Endothelial cell of umbilical vein (primary cell): Measurements from ENCODE around the gene DLK1. TPM values are rescaled to one million over a fixed set of nuclear protein-coding genes. Genes with fewer than 3 reads are reported as not detected.

Experiments
- BruUV-seq: library from RNA; stranded (reverse); fragments of 400-500 nt; replicated peaks from 2 replicates; lab custom pipeline; 2021; lab: Mats Ljungman, UMichigan
- CTCF ChIA-PET: fragments of 300-600, 350-600 bp; sonication (Branson Sonifier 250); formaldehyde crosslinking; loops from one replicate; lab custom pipeline; 2021; ENCODE audit warnings: antibody characterized with exemption, inconsistent platforms; lab: Charles Lee
- POLR2A ChIA-PET: fragments of 300-600, 350-600 bp; sonication (Branson Sonifier 250); formaldehyde crosslinking; loops from one replicate; lab custom pipeline; 2021; ENCODE audit warnings: antibody characterized with exemption, inconsistent platforms; lab: Charles Lee
- DNase-seq: peaks from one replicate; pipeline ENCODE4 v3.0.0-alpha.2; 2011; ENCODE audit warnings: low read depth, low spot score
- FAIRE-seq: peaks from 2 replicates; lab custom pipeline; 2011; peaks lifted over from hg19 to GRCh38; lab: Jason Lieb, UNC
- H2AFZ ChIP-seq: 2 replicates; pipeline ENCODE4 v1.6.0; 2012; ENCODE audit warnings: low read depth, low read length, control low read depth, inconsistent platforms
- H3K27ac ChIP-seq: 2 replicates; pipeline ENCODE4 v1.5.1; 2011; ENCODE audit warnings: low read depth, mild to moderate bottlenecking, control low read depth, low read length, moderate library complexity; ENCODE audit not compliant: insufficient read depth
- H3K27me3 ChIP-seq, 2 experiments: 2 replicates each; pipeline versions ENCODE4 v1.6.0 to v1.6.1; 2011; ENCODE audit warnings: low read length in 2 of 2, mixed read lengths in 1 of 2; ENCODE audit not compliant: control insufficient read depth in 2 of 2, insufficient read depth in 2 of 2
- H3K36me3 ChIP-seq, 2 experiments: 2 replicates in 1 of 2; 3 replicates in 1 of 2; pipeline ENCODE4 v1.5.1; 2011; ENCODE audit warnings: low read length in 2 of 2, mild to moderate bottlenecking in 1 of 2, moderate library complexity in 1 of 2; ENCODE audit not compliant: control insufficient read depth in 2 of 2, insufficient read depth in 2 of 2; ENCODE audit errors: extremely low read depth in 1 of 2
- H3K4me1 ChIP-seq: 3 replicates; pipeline ENCODE4 v1.5.1; 2011; ENCODE audit warnings: mild to moderate bottlenecking, low read length; ENCODE audit not compliant: control insufficient read depth, insufficient read depth; ENCODE audit errors: extremely low read depth
- H3K4me2 ChIP-seq: 2 replicates; pipeline ENCODE4 v1.6.1; 2011; ENCODE audit warnings: low read length, control low read depth, mixed read lengths; ENCODE audit not compliant: insufficient read depth
- H3K4me3 ChIP-seq, 3 experiments: fragments of 200-600 bp in 1 of 3; sonication (generic), shearing (Covaris generic) in 1 of 3; replicated peaks in 1 of 3; 2 replicates each; pipeline ENCODE4 v1.5.1; 2011 to 2016; ENCODE audit warnings: control low read depth in 3 of 3, low read length in 3 of 3, mild to moderate bottlenecking in 2 of 3, inconsistent platforms in 1 of 3, low read depth in 1 of 3, moderate library complexity in 1 of 3; ENCODE audit not compliant: insufficient read depth in 1 of 3
- H3K79me2 ChIP-seq: 2 replicates; pipeline ENCODE4 v1.6.0; 2012; ENCODE audit warnings: low read length, inconsistent platforms; ENCODE audit not compliant: control insufficient read depth, insufficient read depth
- H3K9ac ChIP-seq: replicated peaks from 2 replicates; pipeline ENCODE3; 2011; ENCODE audit warnings: low read length, control low read depth; ENCODE audit not compliant: insufficient read depth; ENCODE audit errors: extremely low read depth
- H3K9me1 ChIP-seq: replicated peaks from 3 replicates; pipeline ENCODE4 v1.6.0; 2011; ENCODE audit warnings: mild to moderate bottlenecking, low read length; ENCODE audit not compliant: control insufficient read depth, insufficient read depth; ENCODE audit errors: extremely low read depth
- H3K9me3 ChIP-seq: replicated peaks from 2 replicates; pipeline ENCODE4 v1.5.1; 2012; ENCODE audit warnings: low read length, inconsistent platforms; ENCODE audit not compliant: control insufficient read depth, insufficient read depth
- H4K20me1 ChIP-seq: replicated peaks from 2 replicates; pipeline ENCODE3; 2011; ENCODE audit warnings: mild to moderate bottlenecking, low read length; ENCODE audit not compliant: control insufficient read depth, insufficient read depth; ENCODE audit errors: extremely low read depth
- CTCF ChIP-seq, 2 donors: IDR thresholded peaks; 1 replicate in 1 of 2; 2 replicates in 1 of 2; pipeline ENCODE4 v1.5.1; 2011; ENCODE audit warnings: low read length in 2 of 2, mild to moderate bottlenecking in 2 of 2, moderate library complexity in 2 of 2, control low read depth in 1 of 2, inconsistent platforms in 1 of 2, low read depth in 1 of 2; ENCODE audit not compliant: insufficient read depth in 1 of 2; ENCODE audit errors: extremely low read depth in 1 of 2
- EZH2 ChIP-seq: IDR thresholded peaks from 2 replicates; pipeline ENCODE4 v1.6.1; 2012; ENCODE audit warnings: borderline replicate concordance, low read depth, mild to moderate bottlenecking, moderate library complexity, low read length, inconsistent platforms; ENCODE audit not compliant: severe bottlenecking
- FOS ChIP-seq: IDR thresholded peaks from 2 replicates; pipeline ENCODE4 v1.6.1; 2011; ENCODE audit warnings: mild to moderate bottlenecking, low read length, moderate library complexity, borderline replicate concordance; ENCODE audit not compliant: insufficient read depth
- GATA2 ChIP-seq: IDR thresholded peaks from 2 replicates; pipeline ENCODE4 v1.7.0; 2011; ENCODE audit warnings: low read depth, mild to moderate bottlenecking, moderate library complexity, mixed read lengths, low read length; ENCODE audit not compliant: insufficient read length, insufficient read depth
- JUN ChIP-seq: IDR thresholded peaks from 2 replicates; pipeline ENCODE4 v1.6.1; 2011; ENCODE audit warnings: borderline replicate concordance, low read depth; ENCODE audit not compliant: insufficient read length, insufficient read depth
- MAX ChIP-seq: IDR thresholded peaks from 2 replicates; pipeline ENCODE4 v1.6.1; 2011; ENCODE audit not compliant: insufficient read depth, insufficient read length
- MYC ChIP-seq: IDR thresholded peaks from one replicate; pipeline ENCODE4 v1.6.1; 2011; ENCODE audit warnings: mild to moderate bottlenecking, low read depth, low read length
- POLR2A ChIP-seq: IDR thresholded peaks from 2 replicates; pipeline ENCODE4 v1.6.1; 2012; ENCODE audit warnings: low read depth, mild to moderate bottlenecking, control low read depth, low read length
- POLR2AphosphoS5 ChIP-seq: IDR thresholded peaks from 2 replicates; pipeline ENCODE4 v1.6.1; 2012; ENCODE audit warnings: low read depth, mild to moderate bottlenecking, control low read depth, low read length, moderate library complexity; ENCODE audit not compliant: insufficient read depth
- dilution Hi-C: fragments of 300-500 bp; cut with MboI; formaldehyde crosslinking; loops from one replicate; pipeline ENCODE4 v1.15.0; 2019; ENCODE audit warnings: low sequenced_read_pairs; ENCODE audit not compliant: extremely low pct_ligation_motif_present
- intact Hi-C: fragments of 100-400 bp; cut with micrococcal nuclease; formaldehyde crosslinking; loops from one replicate; pipeline ENCODE4 v1.10.0; 2022
- polyA plus RNA-seq, 4 experiments: library from polyadenylated mRNA; depleted of rRNA in 3 of 4; stranded (reverse) in 3 of 4; unstranded in 1 of 4; fragments of >200 nt; gene quantifications; 2 replicates each; pipeline versions ENCODE4 v1.2.1 to v1.2.3, GENCODE V29; 2011 to 2012; ENCODE audit warnings: missing spikeins in 1 of 4
- total RNA-seq: library from RNA; stranded (reverse); gene quantifications from 2 replicates; pipeline ENCODE4 v1.2.3, GENCODE V29; 2021

The DLK1 gene
- total and polyA plus RNA-seq, 2 donors (not counting 3 experiments of a cell fraction or from before 2014, with no cell fraction given), result not detected

GRCh38 chr14:100747021-100747586 is 20.4 kb downstream of the DLK1 start:
- no peak overlapping the region for H2AFZ ChIP-seq
- no peak for FAIRE-seq
- no peaks in the 10 kb centered on the region for H4K20me1 ChIP-seq
- dilution Hi-C loops, result no loop called here
- H3K27ac ChIP-seq, result no peak overlapping the region
- no peaks in the 10 kb centered on the region for H3K36me3 ChIP-seq
- no peak overlapping the region for H3K4me2 ChIP-seq
- ChIA-PET POLR2A (no interaction called here), CTCF (interaction anchor here (1.2 kb wide), 1 partner anchor 15 kb away, joined by 5 read pairs; no protein-coding TSS in a partner anchor)
- peaks cover 0 to 2% of the 10 kb centered on the region in 2 experiments for H3K27me3 ChIP-seq
- H3K9me1 ChIP-seq, result no peaks in the 10 kb centered on the region
- TF ChIP-seq EZH2 (no peak), POLR2AphosphoS5 (no peak), MYC (no peak), JUN (no peak), MAX (no peak), POLR2A (no peak), FOS (no peak), GATA2 (no peak), CTCF (IDR thresholded peaks at IDR 0.05; ENCODE audit: extremely low read depth in 1 of 2, insufficient read depth in 1 of 2, low read depth in 1 of 2, low read length in 2 of 2) (no peak)
- H3K4me1 ChIP-seq, result no peaks in the 10 kb centered on the region
- no peak overlapping the region for H3K4me3 ChIP-seq
- intact Hi-C loops, result no loop called here
- no TSS peak for BruUV-seq
- H3K79me2 ChIP-seq, result no peaks in the 10 kb centered on the region
- no peak for DNase-seq
- no peak overlapping the region for H3K9ac ChIP-seq
- H3K9me3 ChIP-seq, result no peaks in the 10 kb centered on the region
